Erythroblast (primary cell): ENCODE results near the gene LCE1F.

Experiments
- GATA1 ChIP-seq: IDR thresholded peaks from 2 replicates; pipeline ENCODE4 v1.6.1; 2011; ENCODE audit warnings: low read depth, mild to moderate bottlenecking, control low read depth, low read length, moderate library complexity
- POLR2A ChIP-seq: IDR thresholded peaks from 2 replicates; pipeline ENCODE4 v1.6.1; 2011; ENCODE audit warnings: mild to moderate bottlenecking, low read length

- no peak for TF ChIP-seq POLR2A
- no peak for TF ChIP-seq GATA1
Measured at GRCh38 chr1:152795686-152796085, 20.7 kb downstream of the LCE1F start.
